AG04449 (cell line): ENCODE results near the gene ITLN2.

Source experiments
- CTCF ChIA-PET: fragments of 350-600 bp; formaldehyde crosslinking; extraction: SDS; loops from one replicate; lab custom pipeline; 2021; ENCODE audit warnings: antibody characterized with exemption; lab: Yijun Ruan, JAX
- POLR2A ChIA-PET: fragments of 400-600, 350-600 bp; formaldehyde crosslinking; extraction: SDS; loops from one replicate; lab custom pipeline; 2020; ENCODE audit warnings: antibody characterized with exemption, inconsistent platforms; lab: Yijun Ruan, JAX
- DNase-seq: peaks from one replicate; pipeline ENCODE4 v3.0.0-alpha.2; 2010; ENCODE audit warnings: low read depth, low spot score
- H3K4me3 ChIP-seq: 2 replicates; pipeline ENCODE4 v1.5.1; 2011; ENCODE audit warnings: low read depth, mild to moderate bottlenecking, control low read depth, low read length
- TF ChIP-seq, protein P1 (sequence below): IDR thresholded peaks from one replicate; pipeline ENCODE4 v1.5.1; 2011; ENCODE audit warnings: mild to moderate bottlenecking, moderate library complexity, low read length, control low read depth, inconsistent platforms; ENCODE audit not compliant: insufficient read depth; ENCODE audit errors: missing control alignments

ITLN2 gene

GRCh38 chr1:160954158-160955104, at the start of gene ITLN2:
Gene ITLN2 (minus strand): TSS chr1:160954809. CDS start chr1:160954741, 68 bp downstream.
- DNase-seq, result no peak
- no peak within 1 kb of the TSS for H3K4me3 ChIP-seq
- ChIA-PET CTCF (interaction anchor here (1.1 to 5.9 kb wide), 4 partner anchors 9 to 279 kb away, joined by 3 to 57 read pairs (median 4); no protein-coding TSS in a partner anchor), POLR2A (no interaction called here)
- TF ChIP-seq, protein P1, sequence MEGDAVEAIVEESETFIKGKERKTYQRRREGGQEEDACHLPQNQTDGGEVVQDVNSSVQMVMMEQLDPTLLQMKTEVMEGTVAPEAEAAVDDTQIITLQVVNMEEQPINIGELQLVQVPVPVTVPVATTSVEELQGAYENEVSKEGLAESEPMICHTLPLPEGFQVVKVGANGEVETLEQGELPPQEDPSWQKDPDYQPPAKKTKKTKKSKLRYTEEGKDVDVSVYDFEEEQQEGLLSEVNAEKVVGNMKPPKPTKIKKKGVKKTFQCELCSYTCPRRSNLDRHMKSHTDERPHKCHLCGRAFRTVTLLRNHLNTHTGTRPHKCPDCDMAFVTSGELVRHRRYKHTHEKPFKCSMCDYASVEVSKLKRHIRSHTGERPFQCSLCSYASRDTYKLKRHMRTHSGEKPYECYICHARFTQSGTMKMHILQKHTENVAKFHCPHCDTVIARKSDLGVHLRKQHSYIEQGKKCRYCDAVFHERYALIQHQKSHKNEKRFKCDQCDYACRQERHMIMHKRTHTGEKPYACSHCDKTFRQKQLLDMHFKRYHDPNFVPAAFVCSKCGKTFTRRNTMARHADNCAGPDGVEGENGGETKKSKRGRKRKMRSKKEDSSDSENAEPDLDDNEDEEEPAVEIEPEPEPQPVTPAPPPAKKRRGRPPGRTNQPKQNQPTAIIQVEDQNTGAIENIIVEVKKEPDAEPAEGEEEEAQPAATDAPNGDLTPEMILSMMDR, result peak; percentile 59

- no peak overlapping the region for H3K4me3 ChIP-seq
- no peak for DNase-seq
- TF ChIP-seq, protein P1, result no peak
- ChIA-PET CTCF (interaction anchor here (1.4 to 2.9 kb wide), 2 partner anchors 11 to 96 kb away, joined by 6 to 17 read pairs; partner anchors contain the start of gene KLHDC9), POLR2A (no interaction called here)
Measured at GRCh38 chr1:161001525-161001924, 46.9 kb upstream of the ITLN2 start.

DNA sequence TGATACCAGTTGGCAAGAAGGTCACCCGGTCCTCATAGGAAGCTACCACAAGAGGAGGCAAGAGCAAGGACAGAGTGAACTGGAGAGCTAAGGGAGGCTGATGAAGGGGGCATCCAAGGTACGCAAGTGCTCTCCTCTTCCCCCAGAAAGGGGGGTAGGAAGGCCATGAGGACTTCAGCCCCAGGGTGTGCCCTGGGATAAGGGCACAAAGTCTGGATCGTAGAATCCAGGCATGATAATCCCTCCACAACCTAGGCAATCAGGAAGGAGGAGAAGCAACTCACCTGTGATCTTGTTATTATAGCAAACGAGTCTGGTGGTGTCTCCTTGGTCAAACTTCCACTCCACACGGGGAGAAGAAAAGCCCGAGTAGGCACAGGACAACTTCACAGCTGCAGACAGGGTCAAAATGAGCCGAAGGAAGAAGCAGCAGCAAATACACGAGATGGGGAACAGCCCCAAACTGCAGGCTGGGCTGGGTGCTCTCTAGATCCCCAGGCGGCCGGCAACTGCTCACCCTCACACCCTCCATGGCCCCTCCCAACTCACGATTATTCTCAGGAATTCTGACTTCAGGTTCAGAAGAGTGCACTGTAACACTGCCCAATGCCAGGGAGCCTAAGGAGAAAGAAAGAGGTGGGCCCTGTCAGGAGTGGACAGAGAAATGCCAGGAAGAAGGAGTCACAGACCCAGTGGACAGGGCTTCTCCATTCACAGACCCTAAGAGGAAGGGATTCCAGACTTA, 46.3 kb upstream of the ITLN2 start:
- DNase-seq, result no peak
- POLR2A ChIA-PET, result no interaction called here
- TF ChIP-seq, protein P1, result no peak
- CTCF ChIA-PET, result interaction anchor here (1.4 to 2.9 kb wide), 2 partner anchors 11 to 97 kb away, joined by 6 to 17 read pairs; partner anchors contain the start of gene KLHDC9
- H3K4me3 ChIP-seq, result no peak overlapping the region

DNA sequence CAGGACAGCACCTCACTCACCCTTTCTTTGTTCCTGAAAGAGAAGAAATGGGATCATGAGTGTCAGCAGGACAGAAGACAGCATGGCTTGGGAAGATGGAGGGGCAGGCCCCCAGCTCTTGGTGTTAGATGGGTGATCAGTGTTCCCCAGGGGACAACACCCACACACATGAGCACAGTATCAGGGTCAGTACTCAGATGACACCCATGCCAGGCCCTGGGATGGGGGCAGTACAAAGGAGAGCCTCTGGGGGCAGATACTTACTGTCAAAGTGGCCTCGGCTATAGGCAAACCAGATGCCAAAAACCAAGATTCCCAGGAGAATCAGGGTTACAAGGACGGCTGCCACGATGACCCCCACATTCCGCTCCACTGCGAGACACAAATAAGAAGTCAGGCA, 44.8 kb upstream of the ITLN2 start:
- no peak for DNase-seq
- CTCF ChIA-PET, result interaction anchor here (1.0 to 11.3 kb wide), 6 partner anchors 9 to 139 kb away, joined by 3 to 147 read pairs (median 5); partner anchors contain the start of genes DEDD and KLHDC9

DNA sequence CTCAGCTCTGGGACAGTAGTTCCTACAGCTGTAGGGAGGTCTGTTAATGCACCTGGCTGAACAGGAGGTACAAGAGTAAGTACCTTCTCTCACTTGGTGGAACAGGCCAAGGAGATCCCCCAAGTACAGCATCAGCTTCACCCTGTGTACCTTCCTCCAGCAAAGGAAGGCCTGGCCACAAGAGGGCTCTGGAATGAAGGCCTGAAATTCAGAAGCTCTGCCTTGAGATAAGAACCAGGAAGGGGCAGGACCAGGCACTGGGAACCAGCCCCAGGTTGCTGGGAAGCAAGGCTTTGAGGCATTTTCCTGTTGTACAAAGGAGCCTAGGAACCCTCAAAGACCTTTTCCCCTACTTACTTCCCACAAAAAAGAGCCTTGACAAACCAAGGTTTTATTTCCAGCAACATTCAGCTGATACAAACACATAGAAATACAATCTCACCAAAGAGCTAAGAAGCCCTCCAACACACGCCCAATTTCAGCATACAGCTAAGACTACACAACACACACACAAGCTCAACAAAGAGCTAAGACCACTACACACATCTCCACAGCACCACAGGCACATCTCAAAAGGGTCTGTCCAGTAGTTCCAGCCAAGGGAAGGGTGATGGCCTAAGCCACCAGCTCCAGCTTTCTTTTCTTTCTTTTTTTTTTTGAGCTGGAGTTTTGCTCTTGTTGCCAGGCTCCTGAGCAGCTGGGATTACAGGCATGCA, 42.9 kb upstream of the ITLN2 start:
- ChIA-PET CTCF (interaction anchor here (0.6 to 11.3 kb wide), 27 partner anchors 8 to 385 kb away, joined by 3 to 147 read pairs (median 5); partner anchors contain the start of genes DEDD, F11R, KLHDC9 and NECTIN4), POLR2A (no interaction called here)
- H3K4me3 ChIP-seq, result no peak overlapping the region
- TF ChIP-seq, protein P1, result peak; percentile 68
- no peak for DNase-seq

More for the DNA sequence above, 44.8 kb upstream of the ITLN2 start:
- H3K4me3 ChIP-seq, result no peak overlapping the region
- POLR2A ChIA-PET, result no interaction called here
- TF ChIP-seq, protein P1, result no peak
